Measurements from ENCODE around the gene MCRIP2. TPM values are rescaled to one million over a fixed set of nuclear protein-coding genes. Genes with fewer than 3 reads are reported as not detected.

Gene MCRIP2, protein sequence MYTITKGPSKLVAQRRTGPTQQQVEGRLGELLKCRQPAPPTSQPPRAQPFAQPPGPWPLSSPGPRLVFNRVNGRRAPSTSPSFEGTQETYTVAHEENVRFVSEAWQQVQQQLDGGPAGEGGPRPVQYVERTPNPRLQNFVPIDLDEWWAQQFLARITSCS
- total RNA-seq (2022; extraction: Qiagen RNA extraction): 18.5 to 43.3 TPM (median 40.9 TPM) in 5 replicates

DNA sequence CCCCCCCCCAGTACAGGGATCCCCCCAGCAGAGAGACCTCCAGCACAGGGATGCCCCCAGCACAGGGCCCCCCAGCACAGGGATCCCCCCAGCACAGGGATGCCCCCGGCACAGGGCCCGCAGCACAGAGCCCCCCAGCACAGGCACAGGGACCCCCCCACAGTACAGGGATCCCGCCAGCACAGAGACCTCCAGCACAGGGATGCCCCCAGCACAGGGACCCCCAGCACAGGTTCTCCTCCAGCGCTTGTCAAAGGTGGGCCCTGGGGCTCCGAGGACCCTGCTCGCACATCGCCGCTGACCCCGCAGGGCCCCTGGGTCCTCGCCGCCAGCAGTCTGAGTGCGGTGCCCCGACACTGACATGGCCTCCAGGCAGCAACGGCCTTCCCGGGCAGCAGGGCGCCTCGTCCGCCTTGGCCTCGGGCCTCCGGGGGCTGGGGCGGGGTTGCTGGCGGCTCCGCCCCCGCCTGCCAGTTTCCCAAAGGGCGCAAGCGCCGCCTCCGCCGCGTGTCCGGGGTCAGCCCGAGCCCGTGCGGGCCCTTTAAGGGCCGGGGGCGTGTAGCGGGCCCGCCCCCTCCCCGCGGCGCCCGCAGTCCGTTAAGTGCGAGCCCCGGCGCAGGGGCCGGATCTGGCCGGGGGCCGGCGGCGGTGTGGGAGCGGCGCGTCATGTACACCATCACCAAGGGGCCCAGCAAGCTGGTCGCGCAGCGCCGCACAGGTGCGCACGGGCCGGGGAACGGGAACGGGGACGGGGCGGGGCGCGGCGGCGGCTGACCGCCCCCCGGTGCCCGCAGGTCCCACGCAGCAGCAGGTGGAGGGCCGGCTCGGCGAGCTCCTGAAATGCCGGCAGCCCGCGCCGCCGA is at the start of gene MCRIP2:
TSS of gene MCRIP2 (plus strand) at position 503 of the 863 bp plus-strand sequence. CDS start at position 667, 164 bp downstream.

DNA sequence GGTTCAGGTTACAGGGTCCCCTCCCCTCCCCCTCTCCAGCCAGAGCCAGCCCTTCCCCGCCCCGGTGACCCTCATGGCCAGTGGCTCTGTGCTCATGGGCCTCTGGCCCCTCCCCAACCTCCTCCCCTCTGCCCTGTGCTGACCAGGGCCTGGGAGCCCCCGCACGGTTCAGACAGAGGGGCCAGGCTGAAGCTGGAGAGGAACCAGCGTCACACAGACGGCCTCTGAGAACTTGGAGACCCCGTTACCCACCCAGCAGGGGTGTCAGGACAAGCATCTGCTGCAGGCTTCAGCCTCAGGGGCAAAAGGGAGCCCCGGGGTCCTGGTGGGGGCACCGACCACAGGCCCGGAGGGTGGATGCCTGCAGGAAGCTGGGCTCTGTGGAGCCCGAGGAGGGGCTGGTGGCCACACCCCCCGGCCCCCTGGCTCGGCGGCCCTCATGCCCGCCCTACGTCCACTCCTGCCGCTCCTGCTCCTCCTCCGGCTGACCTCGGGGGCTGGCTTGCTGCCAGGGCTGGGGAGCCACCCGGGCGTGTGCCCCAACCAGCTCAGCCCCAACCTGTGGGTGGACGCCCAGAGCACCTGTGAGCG is 10.7 kb upstream of the MCRIP2 start, which contains the start of gene WFIKKN1:
TSS of gene WFIKKN1 (plus strand) at position 171 of the 591 bp plus-strand sequence. CDS start at position 440, 269 bp downstream.

DNA sequence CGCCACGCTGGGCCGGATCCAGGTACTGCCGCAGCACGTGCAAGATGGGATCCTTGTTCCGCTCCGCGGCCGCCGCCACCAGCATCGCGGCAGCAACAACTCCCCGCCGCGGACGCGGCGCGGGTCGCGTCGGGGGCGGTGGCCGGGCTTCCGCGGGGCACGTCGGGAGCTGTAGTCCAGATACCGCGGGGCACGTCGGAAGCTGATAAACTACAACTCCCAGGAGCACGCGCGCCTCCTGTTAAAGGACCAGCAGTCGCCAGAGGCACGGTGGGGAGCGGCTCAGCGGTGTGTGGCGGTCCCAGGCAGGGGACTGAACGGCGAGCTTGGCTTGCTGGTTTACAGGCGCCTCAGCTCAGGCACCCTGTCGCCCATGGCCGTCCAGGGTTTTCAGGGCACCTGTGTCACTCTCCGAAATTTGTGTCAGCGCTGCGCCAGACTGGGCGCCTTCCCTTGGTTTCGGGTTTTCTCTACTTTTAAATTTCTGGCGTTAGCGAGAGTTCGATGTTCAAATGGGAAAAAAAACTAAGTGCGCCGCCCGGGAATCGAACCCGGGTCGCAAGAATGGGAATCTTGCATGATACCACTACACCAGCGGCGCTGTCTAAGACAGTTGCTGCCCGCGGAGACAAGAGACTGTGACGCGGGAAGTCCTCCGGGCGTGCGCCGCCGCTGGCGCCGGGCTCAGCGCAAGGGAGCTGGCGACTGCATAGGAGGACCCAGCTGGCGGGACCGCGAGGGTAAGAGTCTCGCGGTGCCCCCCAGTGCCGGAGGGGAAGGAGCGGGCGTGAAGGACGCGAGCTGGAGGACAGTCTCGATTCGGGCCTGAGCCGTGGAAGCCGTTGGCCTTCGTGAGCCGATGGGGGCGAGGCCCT is 5.2 kb upstream of the MCRIP2 start, which contains the start of gene METTL26:
TSS of gene METTL26 (minus strand) at position 100 of the 875 bp plus-strand sequence. CDS start at position 85, 15 bp downstream.

DNA sequence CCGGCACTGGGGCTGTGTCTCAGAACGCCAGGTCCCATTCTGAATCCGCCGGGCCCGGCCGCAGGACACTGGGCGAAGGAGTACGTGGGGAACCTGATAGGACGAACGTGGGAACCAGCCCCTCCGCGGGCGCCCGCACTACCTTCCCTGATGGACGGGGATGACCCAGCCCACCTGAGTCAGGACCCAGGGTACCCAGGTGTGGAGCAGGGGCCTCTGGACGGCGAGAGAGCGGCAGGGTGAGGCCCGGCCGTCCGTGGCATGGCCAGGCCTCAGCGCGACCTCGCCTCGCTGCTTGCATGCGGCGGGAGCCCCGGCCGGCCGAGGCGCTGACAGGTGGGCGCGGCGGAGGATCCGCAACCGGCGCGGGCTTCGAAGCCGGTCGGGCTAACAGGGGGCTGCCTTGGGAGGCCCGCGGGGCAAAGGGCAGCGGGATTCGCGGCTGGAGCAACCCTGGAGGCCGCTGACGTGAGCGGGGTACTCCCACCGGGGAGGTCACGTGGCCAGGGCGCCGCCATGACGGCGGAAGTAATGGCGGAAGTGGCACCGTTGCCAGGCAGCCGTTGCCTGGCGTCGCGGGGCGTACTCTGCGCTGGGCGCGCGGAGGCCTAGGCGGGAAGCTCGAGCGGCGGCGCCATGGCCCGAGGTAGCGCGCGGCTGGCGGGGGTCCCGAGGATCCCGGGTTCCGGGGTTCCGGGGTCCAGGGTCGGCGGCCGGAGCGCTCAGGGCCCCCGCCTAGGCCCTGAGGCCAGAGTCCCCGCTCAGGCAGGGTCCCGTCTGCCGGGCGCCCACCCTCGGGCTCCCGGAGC is 7.4 kb downstream of the MCRIP2 start, which contains the start of gene WDR90:
TSS of gene WDR90 (plus strand) at position 585 of the 809 bp plus-strand sequence. CDS start at position 637, 52 bp downstream.

DNA sequence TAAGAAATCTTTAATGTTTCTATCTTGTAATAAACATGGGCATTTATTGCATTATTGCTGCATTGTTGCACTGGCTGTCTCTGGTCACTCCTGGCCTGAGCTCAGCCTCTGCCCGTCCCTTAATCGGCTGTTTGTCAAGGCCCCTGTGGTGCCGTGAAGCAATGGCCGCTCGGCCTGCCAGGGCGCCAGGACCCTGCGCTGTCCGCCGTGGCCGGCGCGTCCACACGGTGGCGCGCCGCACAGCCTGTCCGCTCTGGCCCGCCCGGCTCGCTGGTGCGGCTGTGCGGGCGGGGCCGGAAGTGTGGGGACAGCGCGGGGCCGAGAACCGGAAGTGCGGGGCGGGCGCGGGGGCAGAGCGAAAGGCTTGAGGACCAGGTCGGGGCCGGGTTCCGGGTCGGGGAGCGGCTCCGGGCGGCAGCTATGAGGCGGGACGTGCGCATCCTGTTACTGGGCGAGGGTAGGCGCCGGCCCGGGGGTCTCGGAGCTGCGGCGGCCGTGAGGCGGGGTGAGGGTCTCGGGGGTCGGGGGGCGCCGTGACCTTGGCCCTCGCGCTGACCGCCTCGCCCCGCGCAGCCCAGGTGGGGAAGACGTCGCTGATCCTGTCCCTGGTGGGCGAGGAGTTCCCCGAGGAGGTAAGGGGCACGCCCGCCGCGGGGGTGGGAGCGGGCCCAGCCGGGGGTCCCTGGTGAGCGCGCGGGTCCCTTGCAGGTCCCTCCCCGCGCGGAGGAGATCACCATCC is 26.3 kb downstream of the MCRIP2 start, which contains the start of gene RHOT2:
TSS of gene RHOT2 (plus strand) at position 353 of the 739 bp plus-strand sequence. CDS start at position 421, 68 bp downstream.

DNA sequence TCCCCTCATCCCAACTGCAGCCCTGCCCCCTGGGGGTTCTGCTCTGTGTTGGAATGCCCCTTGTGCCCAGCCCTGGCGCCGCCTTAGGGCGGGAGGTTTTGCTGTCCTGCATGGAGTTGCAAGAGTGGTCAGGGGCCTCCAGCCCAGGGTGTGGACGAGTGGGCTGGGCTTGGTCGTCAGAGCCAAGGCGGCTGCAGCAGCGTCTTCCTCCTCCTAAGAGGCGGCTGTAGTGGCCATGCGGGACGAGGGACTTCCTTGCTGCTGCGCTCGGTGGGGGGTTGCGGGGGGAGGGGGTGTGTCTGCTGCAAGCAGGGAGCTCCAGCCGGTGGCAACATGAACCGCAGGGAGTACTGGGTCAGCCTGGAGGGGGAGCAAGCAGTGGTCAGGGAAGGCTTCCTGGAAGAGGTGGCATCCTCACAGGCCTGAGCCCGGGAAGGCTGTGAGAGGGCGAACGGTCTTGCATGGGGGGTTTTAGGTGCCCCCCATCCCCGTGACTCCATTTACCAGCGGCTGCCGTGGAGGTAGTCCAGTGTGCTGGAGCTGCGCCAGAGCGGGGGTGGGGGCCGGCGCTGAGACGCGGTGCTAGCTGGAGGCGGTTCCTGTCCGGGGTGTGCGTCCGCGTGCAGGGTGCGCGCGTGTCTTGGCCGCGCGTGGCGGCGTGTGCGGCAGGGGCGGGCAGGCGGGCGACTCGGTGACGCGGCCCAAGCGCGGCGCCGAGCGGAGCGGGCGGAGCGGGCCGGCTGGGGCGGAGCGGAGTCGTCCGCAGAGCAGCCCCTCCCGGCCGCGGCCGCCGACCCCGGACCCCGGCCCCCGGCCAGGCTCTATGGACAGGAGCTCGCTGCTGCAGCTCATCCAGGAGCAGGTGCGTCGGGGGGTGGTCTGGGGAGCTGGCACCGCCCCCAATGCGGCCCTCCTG is 33.6 kb downstream of the MCRIP2 start, which contains the start of gene RHBDL1:
TSS of gene RHBDL1 (plus strand) at position 704 of the 916 bp plus-strand sequence. CDS start at position 824, 120 bp downstream.

DNA sequence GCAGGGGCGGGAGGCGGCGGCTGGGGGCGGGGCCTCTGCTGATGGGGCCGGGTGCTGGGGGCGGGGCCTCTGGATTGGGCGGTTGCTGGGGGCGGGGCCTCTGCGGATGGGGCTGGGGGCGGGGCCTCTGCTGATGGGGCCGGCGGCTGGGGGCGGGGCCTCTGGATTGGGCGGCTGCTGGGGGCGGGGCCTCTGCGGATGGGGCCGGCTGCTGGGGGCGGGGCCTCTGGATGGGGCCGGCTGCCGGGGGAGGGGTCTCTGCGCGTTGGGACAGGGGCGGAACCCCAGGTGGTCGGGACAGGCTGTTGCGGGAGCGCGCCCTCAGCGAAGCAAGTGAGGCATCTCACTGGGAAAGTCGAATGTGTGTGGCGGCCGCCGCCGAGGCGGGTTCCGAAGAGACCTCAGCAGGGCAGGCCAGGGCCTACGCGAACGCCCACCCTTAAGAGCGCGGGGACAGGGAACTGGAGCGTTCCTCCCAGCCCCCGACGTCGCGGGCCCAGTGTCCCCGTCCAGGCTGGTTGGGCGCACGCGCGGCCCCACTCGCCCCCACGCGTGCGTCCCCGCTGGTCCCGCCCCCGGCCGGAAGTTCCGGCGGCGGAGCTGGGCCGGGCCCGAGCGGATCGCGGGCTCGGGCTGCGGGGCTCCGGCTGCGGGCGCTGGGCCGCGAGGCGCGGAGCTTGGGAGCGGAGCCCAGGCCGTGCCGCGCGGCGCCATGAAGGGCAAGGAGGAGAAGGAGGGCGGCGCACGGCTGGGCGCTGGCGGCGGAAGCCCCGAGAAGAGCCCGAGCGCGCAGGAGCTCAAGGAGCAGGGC is 38.4 kb downstream of the MCRIP2 start, which contains the start of gene STUB1:
TSS of gene STUB1 (plus strand) at position 597 of the 811 bp plus-strand sequence. CDS start at position 713, 116 bp downstream.

DNA sequence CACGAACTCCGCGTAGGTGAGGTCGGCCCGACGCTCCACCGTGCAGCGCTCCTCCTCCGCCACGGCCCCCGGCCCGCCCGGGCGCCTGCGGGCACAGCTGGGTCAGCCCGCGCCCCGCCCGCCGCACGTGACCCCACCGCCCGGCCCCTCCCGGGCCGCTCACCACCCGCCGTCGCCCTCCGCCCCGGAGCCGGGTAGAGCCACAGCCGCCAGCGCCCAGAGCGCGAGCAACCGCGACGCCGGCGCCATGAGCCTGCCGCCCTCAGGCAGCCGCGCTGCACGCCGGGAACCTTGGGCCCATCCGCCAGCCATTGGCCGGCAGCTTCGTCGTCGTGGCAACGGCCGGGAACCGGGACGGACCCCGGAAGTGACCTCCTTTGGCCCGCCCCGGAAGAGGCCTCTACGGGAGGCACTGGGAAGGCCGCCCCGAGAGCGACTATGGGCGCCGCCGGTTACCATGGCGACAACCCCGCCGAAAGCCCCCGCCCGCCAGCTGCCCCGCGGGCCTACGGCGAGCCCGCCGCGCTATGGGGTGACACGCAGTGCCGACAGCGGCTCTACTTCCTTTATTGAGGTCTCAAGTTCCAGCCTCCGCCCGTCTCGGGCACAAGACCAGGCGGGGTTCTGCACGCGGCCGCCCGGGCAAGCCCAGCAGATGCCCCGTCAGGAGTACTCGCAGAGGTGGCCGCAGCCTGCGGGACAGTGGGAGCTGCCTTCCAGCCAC is 42.6 kb downstream of the MCRIP2 start, which contains the start of gene JMJD8:
TSS of gene JMJD8 (minus strand) at position 264 of the 724 bp plus-strand sequence. CDS start at position 249, 15 bp downstream.

Other genes with a start within 250 kb of the MCRIP2 start
- 259 to 426 TPM (median 418 TPM) in 5 replicates for gene NME4, start 244.6 kb upstream of the MCRIP2 start, total RNA-seq (2022; extraction: Qiagen RNA extraction)
- gene DECR2, start 239.9 kb upstream of the MCRIP2 start, total RNA-seq (2022; extraction: Qiagen RNA extraction): 22.5 to 29.1 TPM (median 26.7 TPM) in 5 replicates
- 24.7 to 28.6 TPM (median 27.8 TPM) in 5 replicates for gene RAB11FIP3, start 216.2 kb upstream of the MCRIP2 start, total RNA-seq (2022; extraction: Qiagen RNA extraction)
- 50.9 to 69.7 TPM (median 68.7 TPM) in 5 replicates for gene CAPN15, start 114.1 kb upstream of the MCRIP2 start, total RNA-seq (2022; extraction: Qiagen RNA extraction)
- 0.14 to 0.22 TPM (median 0.16 TPM) in 5 replicates for gene PRR35, start 81.4 kb upstream of the MCRIP2 start, total RNA-seq (2022; extraction: Qiagen RNA extraction)
- 0.17 to 0.32 TPM (median 0.23 TPM) in 5 replicates for gene NHLRC4, start 74.8 kb upstream of the MCRIP2 start, total RNA-seq (2022; extraction: Qiagen RNA extraction)
- 30.4 to 41.6 TPM (median 38.8 TPM) in 5 replicates for gene PIGQ, start 71.9 kb upstream of the MCRIP2 start, total RNA-seq (2022; extraction: Qiagen RNA extraction)
- 14.8 to 19.3 TPM (median 17.6 TPM) in 5 replicates for gene RAB40C, start 51.8 kb upstream of the MCRIP2 start, total RNA-seq (2022; extraction: Qiagen RNA extraction)
- gene WFIKKN1, start 10.8 kb upstream of the MCRIP2 start, total RNA-seq (2022; extraction: Qiagen RNA extraction): 0.10 to 0.23 TPM (median 0.18 TPM) in 5 replicates
- gene METTL26, start 5.5 kb upstream of the MCRIP2 start, total RNA-seq (2022; extraction: Qiagen RNA extraction): 63.7 to 140 TPM (median 135 TPM) in 5 replicates
- 18.5 to 27.3 TPM (median 24.3 TPM) in 5 replicates for gene WDR90, start 7.5 kb downstream of the MCRIP2 start, total RNA-seq (2022; extraction: Qiagen RNA extraction)
- gene RHOT2, start 26.3 kb downstream of the MCRIP2 start, total RNA-seq (2022; extraction: Qiagen RNA extraction): 70.8 to 97.1 TPM (median 87.4 TPM) in 5 replicates
- gene RHBDL1, start 33.8 kb downstream of the MCRIP2 start, total RNA-seq (2022; extraction: Qiagen RNA extraction): 0.63 to 1.6 TPM (median 1.1 TPM) in 5 replicates
- 79.2 to 127 TPM (median 122 TPM) in 5 replicates for gene STUB1, start 38.6 kb downstream of the MCRIP2 start, total RNA-seq (2022; extraction: Qiagen RNA extraction)
- gene JMJD8, start 42.5 kb downstream of the MCRIP2 start, total RNA-seq (2022; extraction: Qiagen RNA extraction): 73.2 to 80.1 TPM (median 77.6 TPM) in 5 replicates
- gene WDR24, start 48.6 kb downstream of the MCRIP2 start, total RNA-seq (2022; extraction: Qiagen RNA extraction): 5.3 to 6.9 TPM (median 6.1 TPM) in 5 replicates
- 11.9 to 16.3 TPM (median 12.7 TPM) in 5 replicates for gene FBXL16, start 64.0 kb downstream of the MCRIP2 start, total RNA-seq (2022; extraction: Qiagen RNA extraction)
- 58.6 to 221 TPM (median 196 TPM) in 5 replicates for gene METRN, start 73.3 kb downstream of the MCRIP2 start, total RNA-seq (2022; extraction: Qiagen RNA extraction)
- 23.4 to 64.7 TPM (median 56.5 TPM) in 5 replicates for gene ANTKMT, start 79.3 kb downstream of the MCRIP2 start, total RNA-seq (2022; extraction: Qiagen RNA extraction)
- 5.0 to 6.3 TPM (median 5.8 TPM) in 5 replicates for gene CCDC78, start 84.6 kb downstream of the MCRIP2 start, total RNA-seq (2022; extraction: Qiagen RNA extraction)
- 16.0 to 19.2 TPM (median 18.8 TPM) in 5 replicates for gene HAGHL, start 85.3 kb downstream of the MCRIP2 start, total RNA-seq (2022; extraction: Qiagen RNA extraction)
- 25.8 to 31.1 TPM (median 27.7 TPM) in 5 replicates for gene CIAO3, start 99.2 kb downstream of the MCRIP2 start, total RNA-seq (2022; extraction: Qiagen RNA extraction)
- gene MSLN, start 118.9 kb downstream of the MCRIP2 start, total RNA-seq (2022; extraction: Qiagen RNA extraction): 2.5 to 4.0 TPM (median 3.1 TPM) in 5 replicates
- 36.3 to 54.3 TPM (median 50.8 TPM) in 5 replicates for gene RPUSD1, start 146.6 kb downstream of the MCRIP2 start, total RNA-seq (2022; extraction: Qiagen RNA extraction)
- gene CHTF18, start 146.8 kb downstream of the MCRIP2 start, total RNA-seq (2022; extraction: Qiagen RNA extraction): 16.6 to 25.7 TPM (median 24.4 TPM) in 5 replicates
- gene GNG13, start 158.9 kb downstream of the MCRIP2 start, total RNA-seq (2022; extraction: Qiagen RNA extraction): 0.14 TPM in 1 of 5 replicates, not detected in the others